ENCODE data around the gene TSPAN18.

GRCh38 chr11:44805596-44805995 is 78.8 kb downstream of the TSPAN18 start:
- no peak for TF ChIP-seq POLR2A (IDR thresholded peaks at IDR 0.05)
- no peak for TF ChIP-seq CTCF (IDR thresholded peaks at IDR 0.05)
